PC-3 (cell line): ENCODE data around the gene GALNT15. TPM values are rescaled to one million over a fixed set of nuclear protein-coding genes. Genes with fewer than 3 reads are reported as not detected.

Experiments used
- ATAC-seq: fragments of 200-7000 bp; cut with Tn5 transposase; 2 replicates; pipeline ENCODE4 v1.9.1; 2020; ENCODE audit warnings: mild to moderate bottlenecking, moderate library complexity
- BruUV-seq: library from RNA; stranded (reverse); fragments of 400-500 nt; replicated peaks from 2 replicates; lab custom pipeline; 2021; lab: Mats Ljungman, UMichigan
- CTCF ChIA-PET: fragments of 300-600 bp; sonication (Branson Sonifier 250); formaldehyde crosslinking; loops from one replicate; lab custom pipeline; 2022; ENCODE audit warnings: antibody characterized with exemption; lab: Charles Lee
- POLR2A ChIA-PET: fragments of 300-600 bp; sonication (Branson Sonifier 250); formaldehyde crosslinking; loops from one replicate; lab custom pipeline; 2022; ENCODE audit warnings: antibody characterized with exemption; ENCODE audit not compliant: unreplicated experiment; lab: Charles Lee
- DNase-seq: peaks from one replicate; pipeline ENCODE4 v3.0.0-alpha.2; 2015
- H2AFZ ChIP-seq: fragments of 300-600 bp; sonication (generic); 2 replicates; pipeline ENCODE4 v1.6.0; 2016; ENCODE audit warnings: antibody characterized with exemption, low read length
- H3F3A ChIP-seq: fragments of 300-600 bp; sonication (generic); one replicate; pipeline ENCODE4 v1.6.0; 2017; ENCODE audit warnings: antibody characterized with exemption, low read length, control low read depth, mild to moderate bottlenecking; ENCODE audit not compliant: unreplicated experiment
- H3K27ac ChIP-seq: fragments of 300-600 bp; sonication (generic); 2 replicates; pipeline ENCODE4 v1.5.1; 2016; ENCODE audit warnings: mild to moderate bottlenecking, low read length
- H3K27me3 ChIP-seq: fragments of 300-600 bp; sonication (generic); 2 replicates; pipeline ENCODE4 v1.6.1; 2016; ENCODE audit warnings: low read length, mixed read lengths
- H3K36me3 ChIP-seq: fragments of 300-600 bp; sonication (generic); 2 replicates; pipeline ENCODE4 v1.6.1; 2016; ENCODE audit warnings: low read depth, mixed run types, low read length, mixed read lengths
- H3K4me1 ChIP-seq: fragments of 300-600 bp; sonication (generic); 2 replicates; pipeline ENCODE4 v1.5.1; 2016; ENCODE audit warnings: low read length; ENCODE audit not compliant: insufficient read depth
- H3K4me2 ChIP-seq: fragments of 300-600 bp; sonication (generic); 2 replicates; pipeline ENCODE4 v1.6.0; 2016; ENCODE audit warnings: low read length
- H3K4me3 ChIP-seq: fragments of 300-600 bp; sonication (generic); 2 replicates; pipeline ENCODE4 v1.5.1; 2016; ENCODE audit warnings: mild to moderate bottlenecking, low read length, mixed read lengths
- H3K79me2 ChIP-seq: fragments of 300-600 bp; sonication (generic); 2 replicates; pipeline ENCODE4 v1.6.1; 2017; ENCODE audit warnings: low read length, mixed read lengths
- H3K9ac ChIP-seq: fragments of 300-600 bp; sonication (generic); 2 replicates; pipeline ENCODE4 v1.6.0; 2016; ENCODE audit warnings: mild to moderate bottlenecking, low read length
- H3K9me2 ChIP-seq: fragments of 300-600 bp; sonication (generic); replicated peaks from 2 replicates; pipeline ENCODE4 v1.6.1; 2016; ENCODE audit warnings: mixed run types, low read length, mixed read lengths
- H3K9me3 ChIP-seq: fragments of 300-600 bp; sonication (generic); 2 replicates; pipeline ENCODE4 v1.6.1; 2016; ENCODE audit warnings: low read length, mixed read lengths
- H4K20me1 ChIP-seq: fragments of 300-600 bp; sonication (generic); 2 replicates; pipeline ENCODE4 v1.6.1; 2016; ENCODE audit warnings: low read length, mixed read lengths
- CTCF ChIP-seq: fragments of 300-600 bp; sonication (generic); conservative IDR thresholded peaks from 2 replicates; pipeline ENCODE4 v1.5.1; 2017; ENCODE audit warnings: antibody characterized with exemption, low read depth, mild to moderate bottlenecking, low read length
- EZH2 ChIP-seq: fragments of 300-600 bp; sonication (generic); IDR thresholded peaks from one replicate; pipeline ENCODE4 v1.6.1; 2017; ENCODE audit warnings: antibody characterized with exemption, mild to moderate bottlenecking, low read length; ENCODE audit not compliant: unreplicated experiment
- EZH2phosphoT487 ChIP-seq: fragments of 300-600 bp; sonication (generic); IDR thresholded peaks from 2 replicates; pipeline ENCODE4 v1.6.1; 2018; ENCODE audit warnings: mild to moderate bottlenecking, antibody characterized with exemption, low read length, borderline replicate concordance
- intact Hi-C: fragments of 100-400 bp; cut with micrococcal nuclease; formaldehyde crosslinking; loops from 2 replicates; pipeline ENCODE4 v1.9.0; 2023
- total RNA-seq: library from RNA; depleted of rRNA; stranded (reverse); fragments of >200 nt; gene quantifications from 2 replicates; pipeline ENCODE4 v1.2.3, GENCODE V29; 2014

Gene GALNT15
- total RNA-seq, 1 experiment from 2014 or later: not detected

- intact Hi-C loops: no loop called here
- Histone ChIP-seq H3K9me3 (no peaks in the 10 kb centered on the region), H3F3A (no peaks in the 10 kb centered on the region), H3K27me3 (no peaks in the 10 kb centered on the region), H3K4me3 (no peak overlapping the region), H3K79me2 (no peaks in the 10 kb centered on the region), H3K9me2 (no peaks in the 10 kb centered on the region), H3K4me1 (no peaks in the 10 kb centered on the region), H3K4me2 (no peak overlapping the region), H3K27ac (no peak overlapping the region), H2AFZ (no peak overlapping the region), H3K9ac (no peak overlapping the region), H3K36me3 (no peaks in the 10 kb centered on the region), H4K20me1 (no peaks in the 10 kb centered on the region)
- ChIA-PET CTCF (no interaction called here), POLR2A (no interaction called here)
- no peak for ATAC-seq
- DNase-seq: no peak
- TF ChIP-seq EZH2phosphoT487 (no peak), EZH2 (no peak), CTCF (no peak)
- BruUV-seq: no TSS peak
These were observed 14.7 kb downstream of the GALNT15 start for GRCh38 chr3:16189201-16189600.

- intact Hi-C loops: no loop called here
- TF ChIP-seq EZH2phosphoT487: no peak
- no peak for TF ChIP-seq EZH2
- no peak for TF ChIP-seq CTCF
- CTCF ChIA-PET: no interaction called here
These were observed 16.2 kb downstream of the GALNT15 start for GRCh38 chr3:16190704-16191103.

GRCh38 chr3:16191591-16191990 is 17.1 kb downstream of the GALNT15 start:
- Histone ChIP-seq H4K20me1 (no peaks in the 10 kb centered on the region), H3K9ac (no peak overlapping the region), H3F3A (no peaks in the 10 kb centered on the region), H3K27me3 (no peaks in the 10 kb centered on the region), H3K4me3 (no peak overlapping the region), H3K9me2 (no peaks in the 10 kb centered on the region), H3K36me3 (no peaks in the 10 kb centered on the region), H2AFZ (no peak overlapping the region), H3K4me2 (no peak overlapping the region), H3K79me2 (no peaks in the 10 kb centered on the region), H3K27ac (no peak overlapping the region), H3K4me1 (no peaks in the 10 kb centered on the region), H3K9me3 (no peaks in the 10 kb centered on the region)
- intact Hi-C loops: no loop called here
- ChIA-PET POLR2A (no interaction called here), CTCF (no interaction called here)
- no TSS peak for BruUV-seq
- no peak for DNase-seq
- ATAC-seq: no peak
- TF ChIP-seq EZH2 (no peak), CTCF (no peak), EZH2phosphoT487 (no peak)

More at GRCh38 chr3:16190704-16191103, 16.2 kb downstream of the GALNT15 start:
- no peaks in the 10 kb centered on the region for H3K9me2 ChIP-seq
- H3F3A ChIP-seq: no peaks in the 10 kb centered on the region
- H3K4me1 ChIP-seq: no peaks in the 10 kb centered on the region
- H3K27me3 ChIP-seq: no peaks in the 10 kb centered on the region
- H4K20me1 ChIP-seq: no peaks in the 10 kb centered on the region
- no peak for ATAC-seq
- no peak overlapping the region for H3K4me3 ChIP-seq
- no peak overlapping the region for H3K27ac ChIP-seq
- no peaks in the 10 kb centered on the region for H3K79me2 ChIP-seq
- POLR2A ChIA-PET: no interaction called here
- no TSS peak for BruUV-seq
- H3K9ac ChIP-seq: no peak overlapping the region
- H3K4me2 ChIP-seq: no peak overlapping the region
- no peak for DNase-seq
- no peaks in the 10 kb centered on the region for H3K36me3 ChIP-seq
- H2AFZ ChIP-seq: no peak overlapping the region
- no peaks in the 10 kb centered on the region for H3K9me3 ChIP-seq
